Measurements from ENCODE around the gene C20orf141. TPM values are rescaled to one million over a fixed set of nuclear protein-coding genes. Genes with fewer than 3 reads are reported as not detected.
A peak's percentile ranks its signal among the peaks of the same experiment; 100 is the strongest.

Gene C20orf141
- total RNA-seq, 1 experiment from 2014 or later, result not detected

GRCh38 chr20:2806351-2806701, 8.5 kb upstream of the C20orf141 start:
- Histone ChIP-seq H3K56ac (ENCODE audit: insufficient read length, low read depth, low read length) (no peak overlapping the region), H2BK5ac (ENCODE audit: insufficient read length, low read length) (no peak overlapping the region), H3K79me2 (ENCODE audit: insufficient read depth, low read length) (no peaks in the 10 kb centered on the region), H3K79me1 (ENCODE audit: insufficient read depth, low read depth, low read length, poor library complexity, severe bottlenecking) (no peaks in the 10 kb centered on the region), H4K20me1 (ENCODE audit: control insufficient read depth, insufficient read depth, insufficient read length) (no peaks in the 10 kb centered on the region), H3K4me2 (ENCODE audit: insufficient read depth, insufficient read length, low read length) (no peak overlapping the region), H4K8ac (replicated peaks; ENCODE audit: insufficient read length, low read depth, low read length) (no peak overlapping the region), H2BK120ac (ENCODE audit: low read depth, low read length, poor library complexity, severe bottlenecking) (no peak overlapping the region), H3K23ac (ENCODE audit: insufficient read length, low read depth, low read length) (no peak overlapping the region), H2AK5ac (ENCODE audit: insufficient read length, low read length) (no peak overlapping the region), H3K27me3 (ENCODE audit: insufficient read depth, low read length) (peaks cover 42% of the 10 kb centered on the region), H2BK15ac (ENCODE audit: low read depth, low read length) (no peak overlapping the region), H3K23me2 (ENCODE audit: insufficient read length, low read depth, low read length, poor library complexity, severe bottlenecking) (peaks cover 2% of the 10 kb centered on the region), H3K18ac (ENCODE audit: insufficient read length, low read depth, low read length) (no peak overlapping the region), H3K27ac (ENCODE audit: insufficient read length, low read depth, low read length) (no peak overlapping the region), H3K9me3 (ENCODE audit: control insufficient read depth, low read depth, low read length) (no peaks in the 10 kb centered on the region), H4K91ac (ENCODE audit: insufficient read length, low read depth, low read length) (no peak overlapping the region), H2AFZ (ENCODE audit: low read length) (no peak overlapping the region), H4K5ac (ENCODE audit: insufficient read length, low read depth, low read length) (no peak overlapping the region), H2BK12ac (ENCODE audit: insufficient read length, low read depth, low read length) (no peak overlapping the region), H3T11ph (ENCODE audit: low read length) (no peak overlapping the region), H3K4me1 (ENCODE audit: insufficient read depth, low read length) (peaks cover 7% of the 10 kb centered on the region; the same call in 1 of the 2 replicates), H3K9ac (ENCODE audit: extremely low read depth, insufficient read length, low read length) (no peak overlapping the region), H3K4ac (ENCODE audit: low read depth, low read length) (no peak overlapping the region), H3K14ac (ENCODE audit: insufficient read depth, low read length) (no peak overlapping the region), H2BK20ac (ENCODE audit: low read depth, low read length, poor library complexity, severe bottlenecking) (no peak overlapping the region)
- Mint-ChIP-seq H3K27me3 (ENCODE audit: low read depth) (peaks cover 76% of the 10 kb centered on the region), H3K36me3 (ENCODE audit: insufficient read depth in 1 of 3, low read depth in 3 of 3) (no peaks in the 10 kb centered on the region; a peak in 1 of 7 replicates), H3K27ac (no peak overlapping the region), H3K9me3 (peaks cover 3 to 5% of the 10 kb centered on the region in 2 experiments; a peak in 3 of 5 replicates), H3K4me3 (peak overlapping the region in 1 of 2 experiments; percentile 16; a peak in 1 of 5 replicates), H3K4me1 (peaks cover 15 to 24% of the 10 kb centered on the region in 2 experiments)
- TF ChIP-seq, protein P1, sequence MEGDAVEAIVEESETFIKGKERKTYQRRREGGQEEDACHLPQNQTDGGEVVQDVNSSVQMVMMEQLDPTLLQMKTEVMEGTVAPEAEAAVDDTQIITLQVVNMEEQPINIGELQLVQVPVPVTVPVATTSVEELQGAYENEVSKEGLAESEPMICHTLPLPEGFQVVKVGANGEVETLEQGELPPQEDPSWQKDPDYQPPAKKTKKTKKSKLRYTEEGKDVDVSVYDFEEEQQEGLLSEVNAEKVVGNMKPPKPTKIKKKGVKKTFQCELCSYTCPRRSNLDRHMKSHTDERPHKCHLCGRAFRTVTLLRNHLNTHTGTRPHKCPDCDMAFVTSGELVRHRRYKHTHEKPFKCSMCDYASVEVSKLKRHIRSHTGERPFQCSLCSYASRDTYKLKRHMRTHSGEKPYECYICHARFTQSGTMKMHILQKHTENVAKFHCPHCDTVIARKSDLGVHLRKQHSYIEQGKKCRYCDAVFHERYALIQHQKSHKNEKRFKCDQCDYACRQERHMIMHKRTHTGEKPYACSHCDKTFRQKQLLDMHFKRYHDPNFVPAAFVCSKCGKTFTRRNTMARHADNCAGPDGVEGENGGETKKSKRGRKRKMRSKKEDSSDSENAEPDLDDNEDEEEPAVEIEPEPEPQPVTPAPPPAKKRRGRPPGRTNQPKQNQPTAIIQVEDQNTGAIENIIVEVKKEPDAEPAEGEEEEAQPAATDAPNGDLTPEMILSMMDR (conservative IDR thresholded peaks at IDR 0.05), result no peak
- DNase-seq, result no peak
- WGBS (ENCODE audit: extremely low coverage, insufficient read length, low lambda C conversion rate), result no CpG with 5 or more reads among the region's 4 CpGs
